GM12878 (cell line): Measurements from ENCODE around the gene MRPL32.

ENCODE experiments used
- CEBPB ChIP-seq, 2 experiments: fragments of 150-350 bp in 1 of 2; IDR thresholded peaks; 2 replicates each; pipeline ENCODE4 v1.6.1; 2012 to 2014; ENCODE audit warnings: low read depth in 2 of 2, low read length in 2 of 2, borderline replicate concordance in 1 of 2, inconsistent platforms in 1 of 2
- CHD2 ChIP-seq: IDR thresholded peaks from 2 replicates; pipeline ENCODE4 v1.6.1; 2011; ENCODE audit warnings: low read depth, low read length, improper control_type of control experiment, borderline replicate concordance
- EP300 ChIP-seq, 2 experiments: fragments of 150-350 bp in 1 of 2; IDR thresholded peaks; 2 replicates each; pipeline ENCODE4 v1.6.1; 2011 to 2012; ENCODE audit warnings: low read depth in 2 of 2, low read length in 2 of 2, borderline replicate concordance in 1 of 2, improper control_type of control experiment in 1 of 2, inconsistent platforms in 1 of 2; ENCODE audit not compliant: control insufficient read depth in 1 of 2
- MTA2 ChIP-seq: fragments of 450-650 bp; IDR thresholded peaks from 2 replicates; pipeline ENCODE4 v1.6.1; 2016; ENCODE audit warnings: low read depth, mild to moderate bottlenecking, moderate library complexity
- MXI1 ChIP-seq: fragments of 150-350 bp; IDR thresholded peaks from 2 replicates; pipeline ENCODE4 v1.6.1; 2011; ENCODE audit warnings: low read depth, mild to moderate bottlenecking, inconsistent platforms, low read length, improper control_type of control experiment
- NR2C1 ChIP-seq: fragments of 450-650 bp; IDR thresholded peaks from 2 replicates; pipeline ENCODE4 v1.6.1; 2017; ENCODE audit warnings: antibody characterized with exemption, mild to moderate bottlenecking, moderate library complexity
- POLR2A ChIP-seq: IDR thresholded peaks from 2 replicates; pipeline ENCODE4 v1.6.1; 2011; ENCODE audit warnings: low read depth, mild to moderate bottlenecking, low read length
- POLR2AphosphoS2 ChIP-seq: IDR thresholded peaks from 2 replicates; pipeline ENCODE4 v1.6.1; 2011; ENCODE audit warnings: low read depth, mild to moderate bottlenecking, low read length, improper control_type of control experiment, moderate library complexity
- POLR2AphosphoS5 ChIP-seq: IDR thresholded peaks from 2 replicates; pipeline ENCODE4 v1.6.1; 2011; ENCODE audit warnings: mild to moderate bottlenecking, low read length, inconsistent platforms
- RFX5 ChIP-seq: IDR thresholded peaks from 2 replicates; pipeline ENCODE4 v1.6.1; 2011; ENCODE audit warnings: low read depth, low read length, improper control_type of control experiment
- SMC3 ChIP-seq: IDR thresholded peaks from 2 replicates; pipeline ENCODE4 v1.6.1; 2011; ENCODE audit warnings: low read length, improper control_type of control experiment, borderline replicate concordance
- TARDBP ChIP-seq: IDR thresholded peaks from 2 replicates; pipeline ENCODE4 v1.6.1; 2016; ENCODE audit warnings: borderline replicate concordance
- TF ChIP-seq, protein P1 (sequence below): fragments of 450-650 bp; formaldehyde crosslinking; IDR thresholded peaks from 2 replicates; pipeline ENCODE4 v1.5.0; 2022; ENCODE audit warnings: mild to moderate bottlenecking, missing genetic modification characterization
- TF ChIP-seq, protein P2 (sequence below), 3 experiments: IDR thresholded peaks in 2 of 3; conservative IDR thresholded peaks in 1 of 3; 2 replicates each; pipeline ENCODE4 v1.5.1; 2011; ENCODE audit warnings: low read depth in 3 of 3, low read length in 3 of 3, mild to moderate bottlenecking in 3 of 3, control low read depth in 2 of 3, moderate library complexity in 2 of 3, inconsistent platforms in 1 of 3, mixed read lengths in 1 of 3; ENCODE audit not compliant: control insufficient read depth in 2 of 3, insufficient read depth in 1 of 3; ENCODE audit errors: extremely low read depth in 1 of 3

- TF ChIP-seq CEBPB (IDR thresholded peaks at IDR 0.05; ENCODE audit: borderline replicate concordance in 1 of 2, low read depth in 2 of 2, low read length in 2 of 2) (no peak), SMC3 (no peak), MXI1 (no peak), CHD2 (no peak), EP300 (IDR thresholded peaks at IDR 0.05; ENCODE audit: borderline replicate concordance in 1 of 2, control insufficient read depth in 1 of 2, low read depth in 2 of 2, low read length in 2 of 2) (no peak), POLR2A (no peak), POLR2AphosphoS5 (no peak), RFX5 (no peak), NR2C1 (no peak), TARDBP (no peak), MTA2 (no peak), POLR2AphosphoS2 (no peak)
- TF ChIP-seq, protein P1, sequence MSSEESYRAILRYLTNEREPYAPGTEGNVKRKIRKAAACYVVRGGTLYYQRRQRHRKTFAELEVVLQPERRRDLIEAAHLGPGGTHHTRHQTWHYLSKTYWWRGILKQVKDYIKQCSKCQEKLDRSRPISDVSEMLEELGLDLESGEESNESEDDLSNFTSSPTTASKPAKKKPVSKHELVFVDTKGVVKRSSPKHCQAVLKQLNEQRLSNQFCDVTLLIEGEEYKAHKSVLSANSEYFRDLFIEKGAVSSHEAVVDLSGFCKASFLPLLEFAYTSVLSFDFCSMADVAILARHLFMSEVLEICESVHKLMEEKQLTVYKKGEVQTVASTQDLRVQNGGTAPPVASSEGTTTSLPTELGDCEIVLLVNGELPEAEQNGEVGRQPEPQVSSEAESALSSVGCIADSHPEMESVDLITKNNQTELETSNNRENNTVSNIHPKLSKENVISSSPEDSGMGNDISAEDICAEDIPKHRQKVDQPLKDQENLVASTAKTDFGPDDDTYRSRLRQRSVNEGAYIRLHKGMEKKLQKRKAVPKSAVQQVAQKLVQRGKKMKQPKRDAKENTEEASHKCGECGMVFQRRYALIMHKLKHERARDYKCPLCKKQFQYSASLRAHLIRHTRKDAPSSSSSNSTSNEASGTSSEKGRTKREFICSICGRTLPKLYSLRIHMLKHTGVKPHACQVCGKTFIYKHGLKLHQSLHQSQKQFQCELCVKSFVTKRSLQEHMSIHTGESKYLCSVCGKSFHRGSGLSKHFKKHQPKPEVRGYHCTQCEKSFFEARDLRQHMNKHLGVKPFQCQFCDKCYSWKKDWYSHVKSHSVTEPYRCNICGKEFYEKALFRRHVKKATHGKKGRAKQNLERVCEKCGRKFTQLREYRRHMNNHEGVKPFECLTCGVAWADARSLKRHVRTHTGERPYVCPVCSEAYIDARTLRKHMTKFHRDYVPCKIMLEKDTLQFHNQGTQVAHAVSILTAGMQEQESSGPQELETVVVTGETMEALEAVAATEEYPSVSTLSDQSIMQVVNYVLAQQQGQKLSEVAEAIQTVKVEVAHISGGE (CRISPR knock-in tag), result no peak
- TF ChIP-seq, protein P2, sequence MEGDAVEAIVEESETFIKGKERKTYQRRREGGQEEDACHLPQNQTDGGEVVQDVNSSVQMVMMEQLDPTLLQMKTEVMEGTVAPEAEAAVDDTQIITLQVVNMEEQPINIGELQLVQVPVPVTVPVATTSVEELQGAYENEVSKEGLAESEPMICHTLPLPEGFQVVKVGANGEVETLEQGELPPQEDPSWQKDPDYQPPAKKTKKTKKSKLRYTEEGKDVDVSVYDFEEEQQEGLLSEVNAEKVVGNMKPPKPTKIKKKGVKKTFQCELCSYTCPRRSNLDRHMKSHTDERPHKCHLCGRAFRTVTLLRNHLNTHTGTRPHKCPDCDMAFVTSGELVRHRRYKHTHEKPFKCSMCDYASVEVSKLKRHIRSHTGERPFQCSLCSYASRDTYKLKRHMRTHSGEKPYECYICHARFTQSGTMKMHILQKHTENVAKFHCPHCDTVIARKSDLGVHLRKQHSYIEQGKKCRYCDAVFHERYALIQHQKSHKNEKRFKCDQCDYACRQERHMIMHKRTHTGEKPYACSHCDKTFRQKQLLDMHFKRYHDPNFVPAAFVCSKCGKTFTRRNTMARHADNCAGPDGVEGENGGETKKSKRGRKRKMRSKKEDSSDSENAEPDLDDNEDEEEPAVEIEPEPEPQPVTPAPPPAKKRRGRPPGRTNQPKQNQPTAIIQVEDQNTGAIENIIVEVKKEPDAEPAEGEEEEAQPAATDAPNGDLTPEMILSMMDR (IDR thresholded peaks at IDR 0.05 in 2 of 3, conservative IDR thresholded peaks at IDR 0.05 in 1 of 3; ENCODE audit: control insufficient read depth in 2 of 3, extremely low read depth in 1 of 3, insufficient read depth in 1 of 3, low read depth in 3 of 3, low read length in 3 of 3), result no peak
Measured at GRCh38 chr7:42883950-42884349, 48.2 kb upstream of the MRPL32 start.
